HL-60 (cell line): ENCODE measurements around the gene MBD3L5.

Experiments
- DNase-seq, 2 experiments: peaks; one replicate each; pipeline ENCODE4 v3.0.0-alpha.2; 2010 to 2020; ENCODE audit warnings: low read depth in 1 of 2, low spot score in 1 of 2
- H3K27ac ChIP-seq: fragments of 250-450 bp; sonication (Bioruptor Pico); replicated peaks from 2 replicates; pipeline ENCODE4 v1.5.1; 2020; ENCODE audit warnings: mild to moderate bottlenecking, moderate library complexity
- H3K27me3 ChIP-seq: fragments of 250-450 bp; sonication (Bioruptor Pico); 2 replicates; pipeline ENCODE4 v1.5.1; 2021; ENCODE audit warnings: mild to moderate bottlenecking, moderate library complexity; ENCODE audit not compliant: insufficient read depth, poor library complexity, severe bottlenecking
- H3K4me3 ChIP-seq: replicated peaks from 2 replicates; pipeline ENCODE4 v1.5.1; 2011; ENCODE audit warnings: mild to moderate bottlenecking, control low read depth, low read length; ENCODE audit not compliant: insufficient read depth
- CTCF ChIP-seq: IDR thresholded peaks from one replicate; pipeline ENCODE4 v1.5.1; 2011; ENCODE audit warnings: low read length, control low read depth, inconsistent platforms; ENCODE audit not compliant: insufficient read depth
- GABPA ChIP-seq: IDR thresholded peaks from 2 replicates; pipeline ENCODE4 v1.6.1; 2012; ENCODE audit warnings: low read depth
- POLR2AphosphoS5 ChIP-seq: IDR thresholded peaks from 2 replicates; pipeline ENCODE4 v1.6.1; 2012; ENCODE audit warnings: low read depth
- REST ChIP-seq: IDR thresholded peaks from 2 replicates; pipeline ENCODE4 v1.6.1; 2012; ENCODE audit warnings: low read depth; ENCODE audit not compliant: insufficient replicate concordance
- SPI1 ChIP-seq: IDR thresholded peaks from 2 replicates; pipeline ENCODE4 v1.6.1; 2012; ENCODE audit warnings: low read depth, mild to moderate bottlenecking, borderline replicate concordance

The MBD3L5 gene

GRCh38 chr19:7074705-7075282 is 44.4 kb downstream of the MBD3L5 start:
- no peak overlapping the region for H3K27ac ChIP-seq
- no peak for TF ChIP-seq SPI1
- TF ChIP-seq POLR2AphosphoS5 = no peak
- no peak for TF ChIP-seq CTCF
- TF ChIP-seq REST = no peak
- TF ChIP-seq GABPA = no peak
- H3K4me3 ChIP-seq = no peak overlapping the region
- DNase-seq = no peak
- no peaks in the 10 kb centered on the region for H3K27me3 ChIP-seq

GRCh38 chr19:7076151-7076550 is 45.8 kb downstream of the MBD3L5 start:
- Histone ChIP-seq H3K27ac (no peak overlapping the region), H3K4me3 (no peak overlapping the region), H3K27me3 (no peaks in the 10 kb centered on the region)
- TF ChIP-seq POLR2AphosphoS5 (no peak), REST (no peak), SPI1 (no peak)
- DNase-seq = no peak

GRCh38 chr19:7078008-7078407 is 47.6 kb downstream of the MBD3L5 start:
- TF ChIP-seq GABPA (no peak), SPI1 (no peak), POLR2AphosphoS5 (no peak), REST (no peak), CTCF (no peak)
- DNase-seq = no peak
- Histone ChIP-seq H3K27ac (no peak overlapping the region), H3K4me3 (no peak overlapping the region), H3K27me3 (no peaks in the 10 kb centered on the region)
